ENCODE results near the gene BST2. TPM values are rescaled to one million over a fixed set of nuclear protein-coding genes. Genes with fewer than 3 reads are reported as not detected.

BST2 gene
- total and polyA plus RNA-seq, 2 of the 8 experiments (the other 6 are each of a cell fraction or from before 2014, with no cell fraction given): 18.1 to 72.8 TPM

DNA sequence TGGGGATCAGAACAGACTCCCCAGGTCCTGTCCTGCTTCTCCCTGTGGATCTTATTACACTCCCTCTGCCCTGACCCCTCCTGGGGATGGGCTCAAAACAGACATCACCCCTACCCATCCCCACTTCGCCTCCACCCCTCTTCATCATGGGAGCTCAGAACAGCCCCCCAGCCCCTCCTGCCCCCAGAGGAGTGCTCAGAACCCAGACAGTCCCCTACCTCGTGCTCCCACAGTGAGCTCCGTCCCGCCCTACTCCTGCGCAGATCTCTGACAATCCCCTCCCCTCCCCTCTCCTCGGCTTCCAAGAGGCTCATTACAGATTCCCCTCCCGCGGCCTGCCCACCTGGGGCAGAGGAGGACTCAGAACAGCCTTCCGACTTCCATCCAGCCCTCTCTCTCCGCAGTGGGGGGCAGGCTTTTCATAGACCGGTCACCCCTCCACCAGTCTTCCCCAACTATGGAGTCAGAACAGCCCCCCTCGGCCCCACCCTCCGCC is 49.2 kb upstream of the BST2 start:
- DNase-seq (ENCODE audit: low read depth in 1 of 2, low spot score in 2 of 2) (peak in 1 of 2 experiments; percentile 66), FAIRE-seq (no peak)
- H3K23ac ChIP-seq (ENCODE audit: insufficient read length): no peak overlapping the region
- no peak overlapping the region for H3K14ac ChIP-seq (ENCODE audit: insufficient read length)
- no peaks in the 10 kb centered on the region for H3K9me3 ChIP-seq (ENCODE audit: insufficient read depth in 2 of 2, low read depth in 1 of 2, low read length in 1 of 2)
- no peak overlapping the region for H3K4ac ChIP-seq (replicated peaks; ENCODE audit: insufficient read length, low read depth, low read length)
- no peak overlapping the region for H2BK5ac ChIP-seq (ENCODE audit: low read depth, low read length)
- WGBS, 2 experiments (ENCODE audit: extremely low coverage in 1 of 2, insufficient coverage in 1 of 2, insufficient read length in 1 of 2, insufficient replicate concordance in 2 of 2, low coverage in 1 of 2, low lambda C conversion rate in 2 of 2, missing lambda C conversion rate in 1 of 2): 4% methylated on average over 9 of the region's 13 CpGs; no CpG with 5 or more reads in 1 of the 2 experiments
- H3K79me2 ChIP-seq (ENCODE audit: control insufficient read depth in 1 of 2, insufficient read depth in 2 of 2, low read length in 2 of 2): no peaks in the 10 kb centered on the region
- H3K79me1 ChIP-seq (ENCODE audit: low read depth, low read length): no peaks in the 10 kb centered on the region
- CTCF ChIA-PET (ENCODE audit: partially characterized antibody): interaction anchor here (0.5 to 2.4 kb wide), 19 partner anchors 8 to 138 kb away, joined by 3 to 27 read pairs (median 5); partner anchors contain the start of gene BST2
- H2BK20ac ChIP-seq (ENCODE audit: low read length): no peak overlapping the region
- H3K4me3 ChIP-seq (ENCODE audit: extremely low read depth in 1 of 4, insufficient read depth in 2 of 4, low read depth in 3 of 4, low read length in 4 of 4): peak overlapping the region; percentile 12 to 56 (median 36); a peak in 6 of 8 replicates
- POLR2A ChIA-PET (ENCODE audit: partially characterized antibody): interaction anchor here (0.6 to 1.4 kb wide), 4 partner anchors 11 to 75 kb away, joined by 3 to 13 read pairs (median 3); no protein-coding TSS in a partner anchor
- H4K91ac ChIP-seq (replicated peaks; ENCODE audit: insufficient read length, low read length): no peak overlapping the region
- no peak overlapping the region for H4K8ac ChIP-seq (ENCODE audit: extremely low read depth, insufficient read depth, low read length)
- no peaks in the 10 kb centered on the region for H3K36me3 ChIP-seq (ENCODE audit: control insufficient read depth in 2 of 4, insufficient read depth in 4 of 4, low read length in 3 of 4)
- no peak overlapping the region for H2BK120ac ChIP-seq (replicated peaks; ENCODE audit: low read depth, low read length)
- TF ChIP-seq ASH2L (IDR thresholded peaks at IDR 0.05; ENCODE audit: low read length): peak; percentile 37
- TF ChIP-seq, protein P1, sequence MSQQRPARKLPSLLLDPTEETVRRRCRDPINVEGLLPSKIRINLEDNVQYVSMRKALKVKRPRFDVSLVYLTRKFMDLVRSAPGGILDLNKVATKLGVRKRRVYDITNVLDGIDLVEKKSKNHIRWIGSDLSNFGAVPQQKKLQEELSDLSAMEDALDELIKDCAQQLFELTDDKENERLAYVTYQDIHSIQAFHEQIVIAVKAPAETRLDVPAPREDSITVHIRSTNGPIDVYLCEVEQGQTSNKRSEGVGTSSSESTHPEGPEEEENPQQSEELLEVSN (IDR thresholded peaks at IDR 0.05): peak; percentile 44; the same call in 1 of the 2 replicates
- no peak for TF ChIP-seq EP300 (IDR thresholded peaks at IDR 0.05; ENCODE audit: borderline replicate concordance in 1 of 2, low read depth in 2 of 2, low read length in 2 of 2)
- H2BK12ac ChIP-seq (ENCODE audit: low read depth, low read length): peak overlapping the region; percentile 60; the same call in 1 of the 2 replicates
- H3K4me2 ChIP-seq (ENCODE audit: insufficient read depth in 1 of 2, low read depth in 2 of 2, low read length in 2 of 2): peak overlapping the region; percentile 73 to 75
- H3K27ac ChIP-seq (ENCODE audit: low read depth, low read length): no peak overlapping the region
- peaks cover 0 to 1% of the 10 kb centered on the region in 2 experiments for H4K20me1 ChIP-seq (replicated peaks in 1 of 2; ENCODE audit: control insufficient read depth in 1 of 2, insufficient read depth in 2 of 2, low read length in 2 of 2)
- H2AK5ac ChIP-seq (ENCODE audit: low read depth, low read length): no peak overlapping the region
- no peak overlapping the region for H3K18ac ChIP-seq (ENCODE audit: extremely low read depth, low read length)
- peaks cover 0 to 9% (median 4%) of the 10 kb centered on the region in 4 experiments; a peak in 5 of 7 replicates for H3K4me1 ChIP-seq (replicated peaks in 1 of 4; ENCODE audit: control insufficient read depth in 3 of 4, insufficient read depth in 4 of 4, low read length in 3 of 4)
- H3K23me2 ChIP-seq (ENCODE audit: low read depth, low read length): no peaks in the 10 kb centered on the region; the same call in 1 of the 2 replicates
- peak overlapping the region; percentile 81; the same call in 1 of the 2 replicates for H2BK15ac ChIP-seq (ENCODE audit: low read length)
- H3K9ac ChIP-seq (replicated peaks in 1 of 4; ENCODE audit: extremely low read depth in 1 of 4, low read depth in 3 of 4, low read length in 3 of 4): no peak overlapping the region
- peak overlapping the region; percentile 58; the same call in 1 of the 2 replicates for H2AFZ ChIP-seq (ENCODE audit: low read length)
- peaks cover 6 to 31% (median 22%) of the 10 kb centered on the region in 4 experiments for H3K27me3 ChIP-seq (replicated peaks in 1 of 4; ENCODE audit: control insufficient read depth in 3 of 4, extremely low read depth in 1 of 4, insufficient read depth in 3 of 4, low read length in 3 of 4)
- H4K5ac ChIP-seq (ENCODE audit: insufficient read length, low read depth, low read length): no peak overlapping the region
- no peak overlapping the region for H3K56ac ChIP-seq (replicated peaks; ENCODE audit: insufficient read length, low read depth, low read length)

Measured in H1 (cell line).